ENCODE results near the gene ARID4B.
"Not testable (repeated sequence)": the region's sequence is repeated elsewhere in the genome, so short reads cannot be mapped to it uniquely, and the experiment has no call there.

The ARID4B gene

GRCh38 chr1:235221653-235222375 lies 106.2 kb downstream of the ARID4B start:
- H3K36me3 Mint-ChIP-seq (ENCODE audit: low read depth): peaks cover 73% of the 10 kb centered on the region
- H3K4me3 Mint-ChIP-seq: no peak overlapping the region
- H3K9me3 Mint-ChIP-seq: no peaks in the 10 kb centered on the region
- H3K27ac Mint-ChIP-seq: no peak overlapping the region
- no peak for DNase-seq
- H3K27me3 Mint-ChIP-seq: no peaks in the 10 kb centered on the region
- peaks cover 3% of the 10 kb centered on the region for H3K4me1 Mint-ChIP-seq (ENCODE audit: low read depth)

GRCh38 chr1:235215453-235215852 lies 112.5 kb downstream of the ARID4B start:
- Mint-ChIP-seq H3K4me1 (ENCODE audit: low read depth) (peaks cover 29% of the 10 kb centered on the region), H3K9me3 (no peaks in the 10 kb centered on the region), H3K27ac (peak overlapping the region; percentile 79), H3K36me3 (ENCODE audit: low read depth) (peaks cover 63% of the 10 kb centered on the region), H3K4me3 (no peak overlapping the region), H3K27me3 (no peaks in the 10 kb centered on the region)
- no peak for DNase-seq

- Mint-ChIP-seq H3K36me3 (ENCODE audit: low read depth) (peaks cover 65% of the 10 kb centered on the region), H3K27ac (peak overlapping the region; percentile 40), H3K4me1 (ENCODE audit: low read depth) (peaks cover 29% of the 10 kb centered on the region)
- H3K9me3 Mint-ChIP-seq, DNase-seq, H3K4me3 Mint-ChIP-seq, H3K27me3 Mint-ChIP-seq: not testable (repeated sequence)
These were observed 113.0 kb downstream of the ARID4B start for GRCh38 chr1:235214962-235215361.

GRCh38 chr1:235213752-235214151 lies 114.2 kb downstream of the ARID4B start:
- Mint-ChIP-seq H3K27me3 (no peaks in the 10 kb centered on the region), H3K36me3 (ENCODE audit: low read depth) (peaks cover 64% of the 10 kb centered on the region), H3K27ac (peak overlapping the region; percentile 39)

GRCh38 chr1:235211517-235211916 lies 116.5 kb downstream of the ARID4B start:
- H3K9me3 Mint-ChIP-seq: no peaks in the 10 kb centered on the region
- H3K4me3 Mint-ChIP-seq: no peak overlapping the region
- H3K27me3 Mint-ChIP-seq: no peaks in the 10 kb centered on the region
- DNase-seq: no peak
- peaks cover 49% of the 10 kb centered on the region for H3K36me3 Mint-ChIP-seq (ENCODE audit: low read depth)
- peak overlapping the region; percentile 80 for H3K27ac Mint-ChIP-seq
- peaks cover 39% of the 10 kb centered on the region for H3K4me1 Mint-ChIP-seq (ENCODE audit: low read depth)

More at GRCh38 chr1:235213752-235214151, 114.2 kb downstream of the ARID4B start:
- Mint-ChIP-seq H3K4me1 (ENCODE audit: low read depth) (peaks cover 29% of the 10 kb centered on the region), H3K9me3 (no peaks in the 10 kb centered on the region), H3K4me3 (no peak overlapping the region)
- no peak for DNase-seq

GRCh38 chr1:235207209-235207565 lies 120.8 kb downstream of the ARID4B start:
- peak; percentile 47 for DNase-seq
- no peaks in the 10 kb centered on the region for H3K27me3 Mint-ChIP-seq
- peaks cover 54% of the 10 kb centered on the region for H3K36me3 Mint-ChIP-seq (ENCODE audit: low read depth)
- peak overlapping the region; percentile 37 for H3K4me3 Mint-ChIP-seq
- H3K27ac Mint-ChIP-seq: peak overlapping the region; percentile 97
- H3K4me1 Mint-ChIP-seq (ENCODE audit: low read depth): peaks cover 35% of the 10 kb centered on the region
- no peaks in the 10 kb centered on the region for H3K9me3 Mint-ChIP-seq

- Mint-ChIP-seq H3K27ac (peak overlapping the region; percentile 97), H3K9me3 (no peaks in the 10 kb centered on the region), H3K4me1 (ENCODE audit: low read depth) (peaks cover 34% of the 10 kb centered on the region), H3K4me3 (peak overlapping the region; percentile 37), H3K27me3 (no peaks in the 10 kb centered on the region), H3K36me3 (ENCODE audit: low read depth) (peaks cover 49% of the 10 kb centered on the region)
- no peak for DNase-seq
These were observed 121.3 kb downstream of the ARID4B start for GRCh38 chr1:235206533-235207208.

- peak overlapping the region; percentile 47 for H3K27ac Mint-ChIP-seq
- peaks cover 30% of the 10 kb centered on the region for H3K4me1 Mint-ChIP-seq (ENCODE audit: low read depth)
- H3K27me3 Mint-ChIP-seq: no peaks in the 10 kb centered on the region
These were observed 122.3 kb downstream of the ARID4B start for GRCh38 chr1:235205687-235206086.

GRCh38 chr1:235203428-235203827 lies 124.6 kb downstream of the ARID4B start:
- no peak overlapping the region for H3K4me3 Mint-ChIP-seq

More at GRCh38 chr1:235205687-235206086, 122.3 kb downstream of the ARID4B start:
- Mint-ChIP-seq H3K36me3 (ENCODE audit: low read depth) (peaks cover 43% of the 10 kb centered on the region), H3K4me3 (no peak overlapping the region), H3K9me3 (no peaks in the 10 kb centered on the region)
- no peak for DNase-seq

GRCh38 chr1:235202447-235202846 lies 125.5 kb downstream of the ARID4B start:
- Mint-ChIP-seq H3K4me1 (ENCODE audit: low read depth) (peaks cover 26% of the 10 kb centered on the region), H3K36me3 (ENCODE audit: low read depth) (peaks cover 44% of the 10 kb centered on the region)
- not testable (repeated sequence) for H3K4me3 Mint-ChIP-seq, H3K9me3 Mint-ChIP-seq, H3K27me3 Mint-ChIP-seq, DNase-seq, H3K27ac Mint-ChIP-seq

More at GRCh38 chr1:235203428-235203827, 124.6 kb downstream of the ARID4B start:
- no peak overlapping the region for H3K27ac Mint-ChIP-seq
- H3K27me3 Mint-ChIP-seq: no peaks in the 10 kb centered on the region
- H3K9me3 Mint-ChIP-seq: no peaks in the 10 kb centered on the region
- no peak for DNase-seq
- peaks cover 40% of the 10 kb centered on the region for H3K36me3 Mint-ChIP-seq (ENCODE audit: low read depth)
- peaks cover 30% of the 10 kb centered on the region for H3K4me1 Mint-ChIP-seq (ENCODE audit: low read depth)

- H3K4me1 Mint-ChIP-seq (ENCODE audit: low read depth): peaks cover 1% of the 10 kb centered on the region
- H3K27ac Mint-ChIP-seq: no peak overlapping the region
- H3K27me3 Mint-ChIP-seq: no peaks in the 10 kb centered on the region
- peaks cover 54% of the 10 kb centered on the region for H3K36me3 Mint-ChIP-seq (ENCODE audit: low read depth)
- DNase-seq: no peak
- no peaks in the 10 kb centered on the region for H3K9me3 Mint-ChIP-seq
- no peak overlapping the region for H3K4me3 Mint-ChIP-seq
These were observed 128.5 kb downstream of the ARID4B start for GRCh38 chr1:235199441-235199840.

GRCh38 chr1:235190431-235190830 lies 137.5 kb downstream of the ARID4B start:
- Mint-ChIP-seq H3K4me1 (ENCODE audit: low read depth) (peaks cover 9% of the 10 kb centered on the region), H3K9me3 (no peaks in the 10 kb centered on the region), H3K4me3 (no peak overlapping the region), H3K27me3 (no peaks in the 10 kb centered on the region), H3K36me3 (ENCODE audit: low read depth) (peaks cover 81% of the 10 kb centered on the region), H3K27ac (peak overlapping the region; percentile 57)
- no peak for DNase-seq

GRCh38 chr1:235187316-235187715 lies 140.7 kb downstream of the ARID4B start:
- DNase-seq: no peak
- Mint-ChIP-seq H3K27ac (peak overlapping the region; percentile 23), H3K36me3 (ENCODE audit: low read depth) (peaks cover 64% of the 10 kb centered on the region), H3K4me3 (no peak overlapping the region), H3K4me1 (ENCODE audit: low read depth) (peaks cover 14% of the 10 kb centered on the region), H3K27me3 (no peaks in the 10 kb centered on the region), H3K9me3 (no peaks in the 10 kb centered on the region)

GRCh38 chr1:235181561-235182245 lies 146.3 kb downstream of the ARID4B start:
- Mint-ChIP-seq H3K9me3 (no peaks in the 10 kb centered on the region), H3K36me3 (ENCODE audit: low read depth) (peaks cover 65% of the 10 kb centered on the region), H3K4me3 (no peak overlapping the region), H3K4me1 (ENCODE audit: low read depth) (peaks cover 18% of the 10 kb centered on the region), H3K27ac (peak overlapping the region; percentile 55), H3K27me3 (no peaks in the 10 kb centered on the region)
- DNase-seq: no peak
